ENCODE results near the gene NLGN4Y. TPM values are rescaled to one million over a fixed set of nuclear protein-coding genes. Genes with fewer than 3 reads are reported as not detected.

NLGN4Y gene
- total and polyA plus RNA-seq, 12 donors = 3.7 to 63.3 (median 9.1) TPM; not detected in 7

DNA sequence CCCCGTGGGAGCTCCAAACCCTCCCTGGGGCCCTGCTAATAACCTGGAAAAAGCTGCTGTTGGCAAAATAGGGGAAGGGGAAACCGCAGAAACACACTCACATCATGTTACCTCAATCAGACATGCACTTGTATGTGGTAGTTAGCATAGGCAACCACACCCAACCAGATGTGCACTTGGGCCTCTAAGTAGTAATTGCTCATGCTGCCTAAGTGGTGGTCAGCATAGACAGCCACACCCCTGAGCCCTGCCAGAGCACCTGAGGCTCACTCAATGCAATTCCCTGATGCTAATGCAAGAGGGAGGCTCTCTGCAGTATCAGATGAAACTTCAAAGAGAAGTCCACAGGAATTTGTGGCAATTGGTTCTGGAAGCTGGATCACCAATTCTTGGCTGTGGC is 301.4 kb downstream of the NLGN4Y start:
- DNase-seq = no peak
- 80 to 89% methylated on average over 2 of the region's 2 CpGs; no CpG with 5 or more reads in 2 of the 4 donors for WGBS, 4 donors
- no peak overlapping the region for H3K4me3 ChIP-seq
- no peak overlapping the region for H3K27ac ChIP-seq
- H3K4me1 ChIP-seq (replicated peaks in 1 of 2) = no peaks in the 10 kb centered on the region
- TF ChIP-seq, protein P1, sequence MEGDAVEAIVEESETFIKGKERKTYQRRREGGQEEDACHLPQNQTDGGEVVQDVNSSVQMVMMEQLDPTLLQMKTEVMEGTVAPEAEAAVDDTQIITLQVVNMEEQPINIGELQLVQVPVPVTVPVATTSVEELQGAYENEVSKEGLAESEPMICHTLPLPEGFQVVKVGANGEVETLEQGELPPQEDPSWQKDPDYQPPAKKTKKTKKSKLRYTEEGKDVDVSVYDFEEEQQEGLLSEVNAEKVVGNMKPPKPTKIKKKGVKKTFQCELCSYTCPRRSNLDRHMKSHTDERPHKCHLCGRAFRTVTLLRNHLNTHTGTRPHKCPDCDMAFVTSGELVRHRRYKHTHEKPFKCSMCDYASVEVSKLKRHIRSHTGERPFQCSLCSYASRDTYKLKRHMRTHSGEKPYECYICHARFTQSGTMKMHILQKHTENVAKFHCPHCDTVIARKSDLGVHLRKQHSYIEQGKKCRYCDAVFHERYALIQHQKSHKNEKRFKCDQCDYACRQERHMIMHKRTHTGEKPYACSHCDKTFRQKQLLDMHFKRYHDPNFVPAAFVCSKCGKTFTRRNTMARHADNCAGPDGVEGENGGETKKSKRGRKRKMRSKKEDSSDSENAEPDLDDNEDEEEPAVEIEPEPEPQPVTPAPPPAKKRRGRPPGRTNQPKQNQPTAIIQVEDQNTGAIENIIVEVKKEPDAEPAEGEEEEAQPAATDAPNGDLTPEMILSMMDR (IDR thresholded peaks at IDR 0.05) = no peak
- TF ChIP-seq POLR2A (IDR thresholded peaks at IDR 0.05) = no peak
- H3K27me3 ChIP-seq = no peaks in the 10 kb centered on the region
- H3K36me3 ChIP-seq (replicated peaks in 1 of 2) = no peaks in the 10 kb centered on the region
- no peaks in the 10 kb centered on the region for H3K9me3 ChIP-seq (replicated peaks in 1 of 3)
- intact Hi-C loops (cut with DNase I) = no loop called here

DNA sequence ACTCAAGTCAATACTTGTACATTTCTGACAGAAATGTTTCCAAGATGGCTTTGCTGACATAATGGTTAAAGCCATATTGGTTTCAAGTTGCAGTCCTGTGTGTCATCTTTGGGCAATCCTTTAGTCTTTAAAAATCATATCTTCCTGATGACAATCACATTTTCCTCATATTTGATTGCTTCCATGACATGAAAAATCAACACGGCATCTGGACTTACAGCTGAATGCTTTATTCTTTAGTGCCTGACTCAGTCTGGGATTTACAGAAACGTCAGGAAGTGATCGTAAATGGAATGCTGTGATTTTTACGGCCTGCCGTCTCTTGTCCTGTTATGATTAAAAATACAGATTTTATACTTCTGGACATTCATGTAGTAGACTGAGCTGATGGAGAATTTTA is 304.2 kb downstream of the NLGN4Y start:
- H3K4me3 ChIP-seq = no peak overlapping the region
- 75 to 88% methylated on average over 5 of the region's 5 CpGs; no CpG with 5 or more reads in 2 of the 4 donors for WGBS, 4 donors
- no peak for TF ChIP-seq POLR2A (IDR thresholded peaks at IDR 0.05)
- TF ChIP-seq, protein P1 (IDR thresholded peaks at IDR 0.05) = no peak

DNA sequence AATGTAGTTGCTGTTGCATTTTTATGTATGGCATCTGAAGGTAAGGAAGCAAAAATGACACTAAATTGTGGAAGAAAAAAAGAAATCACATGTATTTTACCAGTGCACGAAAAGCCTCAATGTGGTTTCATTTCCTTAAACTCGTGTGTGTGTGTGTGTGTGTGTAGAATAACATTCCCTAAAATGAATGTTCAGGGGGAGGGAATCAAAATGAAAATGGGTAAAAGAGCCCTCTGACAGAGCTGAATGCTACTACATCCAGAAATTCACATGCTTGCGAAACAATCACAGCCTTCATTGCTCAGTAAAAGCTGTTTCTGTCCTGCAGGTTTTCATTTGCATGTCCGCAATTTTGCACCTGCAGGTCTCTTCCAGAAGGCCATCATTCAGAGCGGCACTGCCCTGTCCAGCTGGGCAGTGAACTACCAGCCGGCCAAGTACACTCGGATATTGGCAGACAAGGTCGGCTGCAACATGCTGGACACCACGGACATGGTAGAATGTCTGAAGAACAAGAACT is 305.1 kb downstream of the NLGN4Y start:
- H3K4me1 ChIP-seq (replicated peaks in 1 of 2) = no peaks in the 10 kb centered on the region

More for the DNA sequence above, 304.2 kb downstream of the NLGN4Y start:
- H3K36me3 ChIP-seq (replicated peaks in 1 of 2) = no peaks in the 10 kb centered on the region
- no peak for DNase-seq
- no peaks in the 10 kb centered on the region for H3K4me1 ChIP-seq (replicated peaks in 1 of 2)
- no peaks in the 10 kb centered on the region for H3K9me3 ChIP-seq (replicated peaks in 1 of 3)
- H3K27ac ChIP-seq = no peak overlapping the region
- H3K27me3 ChIP-seq = no peaks in the 10 kb centered on the region
- intact Hi-C loops (cut with DNase I) = no loop called here

DNA sequence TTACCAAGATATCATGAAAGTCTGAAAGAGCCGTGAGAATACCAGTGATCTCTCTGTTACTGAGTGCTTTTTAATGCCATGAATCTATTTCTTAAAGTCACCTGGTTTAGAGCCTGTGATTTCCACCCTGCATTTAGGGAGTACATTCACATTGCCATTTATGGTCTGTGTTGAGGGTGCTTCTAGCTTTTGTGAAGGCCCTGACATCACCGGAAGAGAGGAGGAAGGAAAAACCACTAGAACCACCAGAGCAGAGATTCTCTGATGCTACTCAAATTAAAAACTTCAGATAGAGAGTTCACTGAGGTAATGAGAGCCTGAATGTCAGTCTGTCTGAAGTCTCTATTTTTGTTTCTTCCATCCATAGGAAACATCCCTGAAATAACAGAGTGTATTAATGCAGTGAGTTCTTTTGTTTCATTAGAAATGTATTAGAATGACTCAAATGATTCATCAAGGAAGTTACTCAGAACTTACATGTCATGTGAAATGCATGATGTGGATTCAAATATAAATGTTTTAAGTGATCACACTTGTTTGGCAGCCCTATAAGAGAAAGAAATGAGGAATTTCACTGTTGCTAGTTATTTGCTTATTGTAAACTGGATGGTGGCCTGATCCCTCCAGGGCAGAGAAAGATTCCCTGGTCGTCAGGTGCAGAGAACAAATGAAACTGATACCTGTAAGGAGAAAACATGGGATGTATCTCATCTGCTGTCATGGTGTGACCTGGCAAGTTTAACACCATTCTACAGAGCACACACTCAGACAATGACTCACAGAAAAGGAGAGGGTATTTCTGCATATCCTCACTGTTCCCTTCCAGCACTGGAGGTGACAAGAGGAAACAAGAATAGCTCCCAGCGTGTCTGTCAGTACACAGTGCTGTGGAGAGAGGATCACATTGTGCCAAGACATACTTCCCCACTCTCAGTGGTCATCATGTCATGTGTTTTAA is 310.1 kb downstream of the NLGN4Y start:
- Histone ChIP-seq H3K27ac (no peak overlapping the region), H3K9me3 (replicated peaks in 1 of 3) (no peaks in the 10 kb centered on the region), H3K27me3 (no peaks in the 10 kb centered on the region), H3K36me3 (replicated peaks in 1 of 2) (no peaks in the 10 kb centered on the region), H3K4me1 (replicated peaks in 1 of 2) (no peaks in the 10 kb centered on the region), H3K4me3 (no peak overlapping the region)
- no peak for DNase-seq
- 79 to 92% methylated on average over 4 of the region's 4 CpGs; no CpG with 5 or more reads in 2 of the 4 donors for WGBS, 4 donors
- intact Hi-C loops (cut with DNase I) = no loop called here
- TF ChIP-seq POLR2A (IDR thresholded peaks at IDR 0.05) = no peak
- TF ChIP-seq, protein P1 (IDR thresholded peaks at IDR 0.05) = no peak

More for the DNA sequence above, 305.1 kb downstream of the NLGN4Y start:
- Histone ChIP-seq H3K36me3 (replicated peaks in 1 of 2) (no peaks in the 10 kb centered on the region), H3K27ac (no peak overlapping the region), H3K27me3 (no peaks in the 10 kb centered on the region), H3K4me3 (no peak overlapping the region), H3K9me3 (replicated peaks in 1 of 3) (no peaks in the 10 kb centered on the region)
- TF ChIP-seq POLR2A (IDR thresholded peaks at IDR 0.05) = no peak
- TF ChIP-seq, protein P1 (IDR thresholded peaks at IDR 0.05) = no peak
- DNase-seq = no peak
- 89 to 92% methylated on average over 7 to 9 of the region's 9 CpGs; no CpG with 5 or more reads in 2 of the 4 donors for WGBS, 4 donors
- intact Hi-C loops (cut with DNase I) = no loop called here
